Measurements from ENCODE around the gene CDX4.

DNA sequence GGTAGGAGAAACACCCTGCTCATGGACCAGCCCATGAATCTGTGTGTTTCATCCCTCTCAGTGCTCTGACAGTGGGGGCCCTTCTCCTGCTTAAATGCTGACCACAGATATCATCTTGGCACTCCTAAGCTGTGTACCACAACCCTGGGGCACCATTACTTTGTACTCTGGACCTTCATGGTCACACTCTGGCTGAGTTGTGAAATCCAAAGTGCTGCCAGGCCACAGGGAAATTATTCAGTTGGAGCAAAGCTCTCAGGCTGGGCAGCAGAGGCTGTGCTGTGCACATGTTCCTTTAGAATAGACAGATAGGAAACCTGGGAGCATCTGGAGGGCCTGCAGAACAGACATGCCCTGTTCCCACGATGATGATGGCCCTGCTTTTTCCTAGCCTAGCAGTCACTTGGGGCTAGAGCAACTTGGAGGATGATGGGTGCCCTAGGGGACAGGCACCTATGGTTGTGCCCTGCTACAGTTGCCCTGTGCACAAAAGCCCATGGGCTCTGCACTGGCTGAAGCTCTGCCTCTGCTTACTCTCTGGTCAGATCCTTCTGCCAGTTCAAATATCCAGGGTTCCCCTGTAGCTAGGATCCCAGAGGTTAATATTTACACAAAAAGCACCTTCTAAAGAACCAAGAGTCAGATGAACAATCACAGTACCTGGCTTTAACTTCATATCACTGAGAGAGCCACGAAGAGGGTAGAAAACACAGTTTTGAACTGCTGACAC lies 48.5 kb upstream of the CDX4 start:
- TF ChIP-seq, protein P1, sequence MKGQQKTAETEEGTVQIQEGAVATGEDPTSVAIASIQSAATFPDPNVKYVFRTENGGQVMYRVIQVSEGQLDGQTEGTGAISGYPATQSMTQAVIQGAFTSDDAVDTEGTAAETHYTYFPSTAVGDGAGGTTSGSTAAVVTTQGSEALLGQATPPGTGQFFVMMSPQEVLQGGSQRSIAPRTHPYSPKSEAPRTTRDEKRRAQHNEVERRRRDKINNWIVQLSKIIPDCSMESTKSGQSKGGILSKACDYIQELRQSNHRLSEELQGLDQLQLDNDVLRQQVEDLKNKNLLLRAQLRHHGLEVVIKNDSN (IDR thresholded peaks at IDR 0.05) = no peak
- TF ChIP-seq, protein P2, sequence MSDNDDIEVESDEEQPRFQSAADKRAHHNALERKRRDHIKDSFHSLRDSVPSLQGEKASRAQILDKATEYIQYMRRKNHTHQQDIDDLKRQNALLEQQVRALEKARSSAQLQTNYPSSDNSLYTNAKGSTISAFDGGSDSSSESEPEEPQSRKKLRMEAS (IDR thresholded peaks at IDR 0.05) = no peak
